NCI-H146 treated with DMSO at 0.1 percent for 48 hours (cell line): Measurements from ENCODE around the gene CNDP1.

Source experiments
- DNase-seq: peaks from one replicate; lab custom pipeline; 2025; ENCODE audit not compliant: unreplicated experiment; lab: John Stamatoyannopoulos, UW

Gene CNDP1

DNA sequence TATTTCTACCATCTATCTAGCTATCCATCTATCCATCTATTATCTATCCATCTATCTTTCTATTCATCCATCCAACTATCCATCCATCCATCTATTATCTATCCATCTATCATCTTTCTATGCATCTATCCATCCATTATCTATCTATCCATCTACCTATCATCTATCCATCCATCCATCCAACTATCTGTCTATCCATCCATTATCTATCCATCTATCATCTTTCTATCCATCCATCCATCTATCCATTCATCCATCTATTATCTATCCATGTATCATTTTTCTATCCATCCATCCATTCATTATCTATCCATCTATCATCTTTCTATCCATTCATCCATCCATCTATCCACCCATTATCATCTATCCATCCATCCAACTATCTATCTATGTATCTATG, 38.8 kb downstream of the CNDP1 start:
- no peak for DNase-seq

GRCh38 chr18:74574916-74575315, 40.6 kb downstream of the CNDP1 start:
- DNase-seq, result no peak

DNA sequence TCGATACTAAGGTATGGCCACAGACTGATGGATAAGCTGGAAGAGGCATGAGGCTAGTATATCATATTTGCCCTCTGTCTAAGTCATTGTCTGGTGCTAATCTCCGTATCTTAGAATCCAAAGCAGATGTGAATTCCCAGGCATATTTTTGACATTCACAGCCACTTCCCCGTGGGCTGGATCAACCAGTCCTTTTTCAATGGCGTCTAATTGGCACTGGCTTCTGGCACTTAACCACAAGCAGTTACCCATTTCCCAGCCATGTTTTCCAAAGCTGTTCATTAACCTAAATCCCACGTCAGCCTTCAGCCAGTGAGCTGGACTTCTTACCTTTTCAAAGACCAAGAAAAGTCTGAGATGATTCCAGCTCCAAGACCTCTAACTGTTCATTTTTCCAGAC, 42.7 kb downstream of the CNDP1 start:
- no peak for DNase-seq

- DNase-seq, result no peak
Measured at GRCh38 chr18:74579496-74580065, 45.3 kb downstream of the CNDP1 start.

GRCh38 chr18:74582642-74583041, 48.3 kb downstream of the CNDP1 start:
- DNase-seq, result no peak

- no peak for DNase-seq
Measured at GRCh38 chr18:74587441-74587840, 53.1 kb downstream of the CNDP1 start.

- DNase-seq, result no peak
Measured at GRCh38 chr18:74589021-74589420, 54.7 kb downstream of the CNDP1 start.

- no peak for DNase-seq
Measured at GRCh38 chr18:74589811-74590210, 55.5 kb downstream of the CNDP1 start.

GRCh38 chr18:74590671-74591070, 56.4 kb downstream of the CNDP1 start:
- DNase-seq, result no peak

GRCh38 chr18:74595431-74595830, 61.1 kb downstream of the CNDP1 start:
- DNase-seq, result no peak

- DNase-seq, result peak; percentile 95
Measured at GRCh38 chr18:74597034-74597661, 62.8 kb downstream of the CNDP1 start.

GRCh38 chr18:74597662-74598349, 63.5 kb downstream of the CNDP1 start, which contains the start of gene ZNF407:
Gene ZNF407, plus strand, starts transcription at chr18:74597870. Its CDS starts 33,150 bp downstream, at chr18:74631020.
- DNase-seq, result peak; percentile 95

DNA sequence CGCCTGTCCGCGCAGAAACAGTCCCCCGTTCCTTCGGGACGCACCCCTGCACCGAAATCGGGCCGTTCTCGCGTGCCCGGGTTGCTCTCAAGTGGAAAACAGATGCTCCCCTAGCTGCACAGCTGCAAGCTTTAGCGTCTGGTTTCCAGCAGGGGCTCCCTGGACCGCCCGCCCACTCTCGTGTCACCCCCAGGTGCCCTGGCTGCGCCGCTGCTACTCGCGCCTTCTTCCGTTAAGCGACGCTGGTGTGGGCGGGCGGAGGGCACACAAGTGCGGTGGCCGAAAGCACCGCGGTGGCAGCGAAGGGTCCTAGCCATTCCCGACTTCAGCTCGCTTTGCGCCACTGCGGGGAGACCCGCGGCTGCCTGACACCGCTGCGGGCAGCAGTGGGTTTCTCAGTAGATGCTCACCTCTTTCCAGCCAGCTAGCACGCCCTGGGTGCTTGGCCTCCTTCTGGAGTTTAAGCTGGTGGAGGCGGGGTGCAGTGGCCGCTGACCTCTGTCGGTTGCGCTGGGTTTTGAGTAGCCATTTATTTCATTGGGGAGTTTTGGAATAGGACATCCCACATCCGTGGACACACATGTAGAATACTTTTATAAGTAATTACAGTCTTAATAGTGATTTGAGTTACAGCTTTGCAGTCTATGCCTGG, 64.2 kb downstream of the CNDP1 start:
- DNase-seq, result peak; percentile 58

GRCh38 chr18:74604361-74604760, 70.1 kb downstream of the CNDP1 start:
- DNase-seq, result no peak

DNA sequence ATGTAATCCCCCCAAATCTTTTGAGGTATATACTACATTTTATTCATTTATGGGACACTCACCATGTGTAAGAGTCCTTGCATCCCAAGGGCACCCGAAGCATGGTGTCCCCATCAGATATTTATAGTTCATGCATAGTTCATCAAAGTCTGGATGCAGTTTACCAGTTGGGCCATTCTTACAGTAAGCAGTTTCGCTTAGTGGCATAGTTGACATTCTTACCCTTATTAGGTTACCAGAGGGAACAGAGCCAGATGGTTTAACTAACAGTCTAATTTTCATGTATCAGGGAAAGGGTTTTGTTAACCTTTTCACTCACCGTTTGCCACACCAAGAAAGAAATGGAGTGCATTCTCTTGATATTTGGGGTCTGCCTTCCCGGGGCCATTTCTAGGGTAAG, 70.5 kb downstream of the CNDP1 start:
- DNase-seq, result no peak

DNA sequence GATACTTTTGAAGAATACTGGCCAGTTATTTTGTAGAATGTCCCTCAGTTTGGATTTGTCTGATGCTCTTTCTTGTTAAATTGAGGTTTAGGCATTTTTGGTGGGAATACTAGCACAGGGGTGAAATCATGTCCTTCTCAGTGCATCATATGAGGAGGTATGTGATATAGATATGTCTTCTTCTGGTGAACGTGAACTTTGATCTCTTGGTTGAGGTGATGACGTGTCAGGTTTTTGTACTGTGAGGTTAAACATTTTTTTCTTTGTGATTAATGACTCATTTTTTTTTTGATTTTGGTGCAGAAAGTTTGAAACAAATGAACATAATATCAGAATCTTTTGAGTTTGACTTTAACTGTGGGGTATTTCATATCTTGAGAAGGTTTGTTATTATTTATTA, 74.4 kb downstream of the CNDP1 start:
- DNase-seq, result no peak

DNA sequence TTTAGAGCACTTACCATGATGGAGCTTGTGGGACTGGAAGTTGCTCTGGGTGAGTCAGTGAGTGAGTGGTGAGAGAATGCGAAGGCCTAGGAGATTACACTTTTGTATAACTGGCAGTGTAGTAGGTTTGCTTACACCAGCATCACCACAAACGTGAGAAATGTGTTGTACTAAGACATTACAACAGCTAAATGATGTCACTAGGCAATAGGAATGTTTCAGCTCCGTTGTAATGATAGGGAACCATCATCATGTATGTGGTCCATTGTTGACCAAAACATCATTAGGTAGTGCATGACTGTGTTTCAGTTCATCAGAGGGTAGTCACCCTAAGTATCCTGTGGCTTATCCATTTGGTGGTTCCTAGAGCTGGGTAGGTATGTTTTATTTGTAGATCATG, 75.2 kb downstream of the CNDP1 start:
- DNase-seq, result no peak

- no peak for DNase-seq
Measured at GRCh38 chr18:74610051-74610615, 75.8 kb downstream of the CNDP1 start.

DNA sequence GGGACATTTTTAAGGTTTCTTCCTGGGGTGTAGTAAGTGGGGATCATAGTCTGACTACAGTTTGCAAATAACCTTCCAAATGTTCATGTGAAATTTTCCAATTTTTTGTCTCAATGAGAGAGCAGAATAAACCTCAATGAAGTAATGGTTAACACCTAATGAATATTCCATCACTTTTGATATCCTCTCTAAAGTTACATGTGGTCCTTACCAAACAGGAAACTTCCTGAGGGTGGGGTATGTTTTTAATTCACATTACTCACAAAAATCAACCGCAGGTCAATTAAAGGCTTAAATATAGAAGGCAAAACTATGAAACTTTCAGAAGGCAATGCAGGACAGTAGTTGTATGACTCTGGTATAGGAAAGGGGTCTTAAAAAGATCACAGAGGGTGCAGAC, 76.6 kb downstream of the CNDP1 start:
- no peak for DNase-seq

DNA sequence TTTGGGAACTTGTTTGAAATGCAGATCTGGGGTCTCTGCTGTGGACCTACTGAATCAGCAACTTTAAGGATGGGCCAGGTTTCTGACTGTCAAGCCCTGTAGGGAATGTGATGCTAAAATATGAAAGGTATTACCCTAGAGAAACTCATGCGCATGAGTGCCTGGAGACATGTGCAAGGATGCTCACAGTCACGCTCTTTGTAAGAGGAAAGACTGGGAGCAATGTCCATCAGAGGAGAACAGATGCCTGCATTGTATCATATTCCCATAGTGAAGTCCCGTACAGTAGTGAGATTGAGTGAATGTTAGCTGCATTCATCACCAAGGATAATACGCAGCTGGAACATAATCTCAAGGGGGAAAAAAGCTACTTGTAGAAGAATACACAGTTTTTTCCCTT, 77.5 kb downstream of the CNDP1 start:
- DNase-seq, result no peak

- no peak for DNase-seq
Measured at GRCh38 chr18:74613381-74613780, 79.1 kb downstream of the CNDP1 start.

DNA sequence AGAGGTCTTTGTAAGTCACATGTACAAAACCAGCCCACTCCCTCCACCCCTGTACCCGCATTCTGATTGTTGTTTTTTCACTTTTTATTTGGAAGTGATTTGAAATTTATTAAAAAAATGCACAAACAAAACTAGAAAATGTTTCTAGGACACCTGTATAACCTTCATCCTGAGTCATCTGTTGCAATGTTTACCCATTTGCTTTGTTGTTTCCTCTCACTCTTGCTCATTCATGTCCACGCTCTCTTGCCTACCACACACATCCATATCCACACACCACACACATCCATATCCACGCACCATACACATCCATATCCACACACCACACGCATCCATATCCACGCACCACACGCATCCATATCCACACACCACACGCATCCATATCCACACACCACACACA, 82.2 kb downstream of the CNDP1 start:
- no peak for DNase-seq
